Measurements from ENCODE around the gene OR10AD1. TPM values are rescaled to one million over a fixed set of nuclear protein-coding genes. Genes with fewer than 3 reads are reported as not detected.

Gene OR10AD1
- total and polyA plus RNA-seq, 9 of the 15 experiments (the other 6 are each of a cell fraction or from before 2014, with no cell fraction given), result not detected

DNA sequence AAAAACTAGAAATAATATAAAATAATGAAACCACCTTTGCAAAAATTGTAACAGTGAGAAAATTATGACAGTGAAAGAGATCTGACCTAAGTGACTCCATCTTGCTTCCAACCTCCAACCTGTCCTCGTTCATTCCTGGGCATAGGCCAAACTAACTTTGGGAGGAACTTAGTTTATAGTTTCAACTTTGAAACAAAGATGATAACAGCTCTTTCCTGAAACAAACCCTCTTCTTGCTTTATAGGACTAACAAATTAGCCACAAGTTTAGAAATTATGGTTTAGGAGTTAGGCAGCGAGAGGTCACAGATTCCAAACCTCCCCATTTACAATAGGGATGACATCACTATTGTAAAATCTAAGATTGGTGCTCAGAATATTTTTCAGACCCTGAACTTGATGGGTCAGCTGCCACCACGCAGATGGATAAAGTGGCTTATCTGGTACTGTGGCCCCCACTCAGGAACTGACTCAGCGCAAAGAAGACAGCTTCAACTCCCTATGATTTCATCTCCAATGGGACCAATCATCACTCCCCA is 32.8 kb upstream of the OR10AD1 start (continued):
- TF ChIP-seq, protein P1, sequence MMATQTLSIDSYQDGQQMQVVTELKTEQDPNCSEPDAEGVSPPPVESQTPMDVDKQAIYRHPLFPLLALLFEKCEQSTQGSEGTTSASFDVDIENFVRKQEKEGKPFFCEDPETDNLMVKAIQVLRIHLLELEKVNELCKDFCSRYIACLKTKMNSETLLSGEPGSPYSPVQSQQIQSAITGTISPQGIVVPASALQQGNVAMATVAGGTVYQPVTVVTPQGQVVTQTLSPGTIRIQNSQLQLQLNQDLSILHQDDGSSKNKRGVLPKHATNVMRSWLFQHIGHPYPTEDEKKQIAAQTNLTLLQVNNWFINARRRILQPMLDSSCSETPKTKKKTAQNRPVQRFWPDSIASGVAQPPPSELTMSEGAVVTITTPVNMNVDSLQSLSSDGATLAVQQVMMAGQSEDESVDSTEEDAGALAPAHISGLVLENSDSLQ (IDR thresholded peaks at IDR 0.05), result 0 out of 2 replicates have a peak, but pooled peaks have one; percentile 17
- TF ChIP-seq LCOR (CRISPR knock-in tag; IDR thresholded peaks at IDR 0.05), result no peak
- TF ChIP-seq, protein P2, sequence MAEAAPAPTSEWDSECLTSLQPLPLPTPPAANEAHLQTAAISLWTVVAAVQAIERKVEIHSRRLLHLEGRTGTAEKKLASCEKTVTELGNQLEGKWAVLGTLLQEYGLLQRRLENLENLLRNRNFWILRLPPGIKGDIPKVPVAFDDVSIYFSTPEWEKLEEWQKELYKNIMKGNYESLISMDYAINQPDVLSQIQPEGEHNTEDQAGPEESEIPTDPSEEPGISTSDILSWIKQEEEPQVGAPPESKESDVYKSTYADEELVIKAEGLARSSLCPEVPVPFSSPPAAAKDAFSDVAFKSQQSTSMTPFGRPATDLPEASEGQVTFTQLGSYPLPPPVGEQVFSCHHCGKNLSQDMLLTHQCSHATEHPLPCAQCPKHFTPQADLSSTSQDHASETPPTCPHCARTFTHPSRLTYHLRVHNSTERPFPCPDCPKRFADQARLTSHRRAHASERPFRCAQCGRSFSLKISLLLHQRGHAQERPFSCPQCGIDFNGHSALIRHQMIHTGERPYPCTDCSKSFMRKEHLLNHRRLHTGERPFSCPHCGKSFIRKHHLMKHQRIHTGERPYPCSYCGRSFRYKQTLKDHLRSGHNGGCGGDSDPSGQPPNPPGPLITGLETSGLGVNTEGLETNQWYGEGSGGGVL (CRISPR knock-in tag; IDR thresholded peaks at IDR 0.05), result no peak
- TF ChIP-seq PHF8 (IDR thresholded peaks at IDR 0.05; ENCODE audit: borderline replicate concordance, low read length), result no peak
- TF ChIP-seq, protein P3, sequence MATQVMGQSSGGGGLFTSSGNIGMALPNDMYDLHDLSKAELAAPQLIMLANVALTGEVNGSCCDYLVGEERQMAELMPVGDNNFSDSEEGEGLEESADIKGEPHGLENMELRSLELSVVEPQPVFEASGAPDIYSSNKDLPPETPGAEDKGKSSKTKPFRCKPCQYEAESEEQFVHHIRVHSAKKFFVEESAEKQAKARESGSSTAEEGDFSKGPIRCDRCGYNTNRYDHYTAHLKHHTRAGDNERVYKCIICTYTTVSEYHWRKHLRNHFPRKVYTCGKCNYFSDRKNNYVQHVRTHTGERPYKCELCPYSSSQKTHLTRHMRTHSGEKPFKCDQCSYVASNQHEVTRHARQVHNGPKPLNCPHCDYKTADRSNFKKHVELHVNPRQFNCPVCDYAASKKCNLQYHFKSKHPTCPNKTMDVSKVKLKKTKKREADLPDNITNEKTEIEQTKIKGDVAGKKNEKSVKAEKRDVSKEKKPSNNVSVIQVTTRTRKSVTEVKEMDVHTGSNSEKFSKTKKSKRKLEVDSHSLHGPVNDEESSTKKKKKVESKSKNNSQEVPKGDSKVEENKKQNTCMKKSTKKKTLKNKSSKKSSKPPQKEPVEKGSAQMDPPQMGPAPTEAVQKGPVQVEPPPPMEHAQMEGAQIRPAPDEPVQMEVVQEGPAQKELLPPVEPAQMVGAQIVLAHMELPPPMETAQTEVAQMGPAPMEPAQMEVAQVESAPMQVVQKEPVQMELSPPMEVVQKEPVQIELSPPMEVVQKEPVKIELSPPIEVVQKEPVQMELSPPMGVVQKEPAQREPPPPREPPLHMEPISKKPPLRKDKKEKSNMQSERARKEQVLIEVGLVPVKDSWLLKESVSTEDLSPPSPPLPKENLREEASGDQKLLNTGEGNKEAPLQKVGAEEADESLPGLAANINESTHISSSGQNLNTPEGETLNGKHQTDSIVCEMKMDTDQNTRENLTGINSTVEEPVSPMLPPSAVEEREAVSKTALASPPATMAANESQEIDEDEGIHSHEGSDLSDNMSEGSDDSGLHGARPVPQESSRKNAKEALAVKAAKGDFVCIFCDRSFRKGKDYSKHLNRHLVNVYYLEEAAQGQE (IDR thresholded peaks at IDR 0.05; ENCODE audit: borderline replicate concordance), result no peak
- TF ChIP-seq, protein P3 (CRISPR knock-in tag; IDR thresholded peaks at IDR 0.05; ENCODE audit: low read depth), result no peak
- peak; percentile 65 for TF ChIP-seq KLF13 (tag; IDR thresholded peaks at IDR 0.05; ENCODE audit: borderline replicate concordance, low read depth)
- TF ChIP-seq SMARCA5 (IDR thresholded peaks at IDR 0.05), result no peak
- TF ChIP-seq TAL1 (IDR thresholded peaks at IDR 0.05), result 0 out of 2 replicates have a peak, but pooled peaks have one; percentile 11
- no peak for TF ChIP-seq RBM22 (IDR thresholded peaks at IDR 0.05; ENCODE audit: low read depth, low read length, poor library complexity, severe bottlenecking)
- peak; percentile 77 for TF ChIP-seq DPF2 (IDR thresholded peaks at IDR 0.05)
- peak; percentile 65 for TF ChIP-seq EP300 (IDR thresholded peaks at IDR 0.05; ENCODE audit: low read length)
- peak; percentile 81 for TF ChIP-seq ZNF668 (CRISPR knock-in tag; IDR thresholded peaks at IDR 0.05)
- TF ChIP-seq, protein P4, sequence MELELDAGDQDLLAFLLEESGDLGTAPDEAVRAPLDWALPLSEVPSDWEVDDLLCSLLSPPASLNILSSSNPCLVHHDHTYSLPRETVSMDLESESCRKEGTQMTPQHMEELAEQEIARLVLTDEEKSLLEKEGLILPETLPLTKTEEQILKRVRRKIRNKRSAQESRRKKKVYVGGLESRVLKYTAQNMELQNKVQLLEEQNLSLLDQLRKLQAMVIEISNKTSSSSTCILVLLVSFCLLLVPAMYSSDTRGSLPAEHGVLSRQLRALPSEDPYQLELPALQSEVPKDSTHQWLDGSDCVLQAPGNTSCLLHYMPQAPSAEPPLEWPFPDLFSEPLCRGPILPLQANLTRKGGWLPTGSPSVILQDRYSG (tag; conservative IDR thresholded peaks at IDR 0.05; ENCODE audit: low read depth), result peak; percentile 86
- TF ChIP-seq TAF1 (IDR thresholded peaks at IDR 0.05; ENCODE audit: control insufficient read depth, extremely low read depth, insufficient read depth, low read length, severe bottlenecking), result no peak
- 0 out of 2 replicates have a peak, but pooled peaks have one; percentile 51 for TF ChIP-seq ZNF583 (CRISPR knock-in tag; IDR thresholded peaks at IDR 0.05)
- peak; percentile 75; the same call in 1 of the 2 replicates for TF ChIP-seq NFXL1 (CRISPR knock-in tag; IDR thresholded peaks at IDR 0.05)

All from K562 (cell line).